Suprapubic skin (tissue), 4 donors: Measurements from ENCODE around the gene MYO18A. TPM values are rescaled to one million over a fixed set of nuclear protein-coding genes. Genes with fewer than 3 reads are reported as not detected.

Experiments used
- DNase-seq, 2 donors: peaks; one replicate each; pipeline ENCODE4 v3.0.0-alpha.2; 2019; ENCODE audit warnings: low spot score in 2 of 2
- H3K27ac ChIP-seq: fragments of 200-600 bp; sonication (generic); one replicate; pipeline ENCODE4 v1.5.1; 2019
- H3K27me3 ChIP-seq: fragments of 200-600 bp; sonication (generic); one replicate; pipeline ENCODE4 v1.5.1; 2019
- H3K36me3 ChIP-seq: fragments of 200-600 bp; sonication (generic); one replicate; pipeline ENCODE4 v1.5.1; 2019
- H3K4me1 ChIP-seq: fragments of 200-600 bp; sonication (generic); one replicate; pipeline ENCODE4 v1.5.1; 2019
- H3K4me3 ChIP-seq: fragments of 200-600 bp; sonication (generic); one replicate; pipeline ENCODE4 v1.5.1; 2019; ENCODE audit warnings: mild to moderate bottlenecking
- H3K9me3 ChIP-seq: fragments of 200-600 bp; sonication (generic); one replicate; pipeline ENCODE4 v1.5.1; 2019
- CTCF ChIP-seq, 2 donors: fragments of 200-600 bp in 1 of 2; fragments of 450-650 bp in 1 of 2; sonication (generic) in 1 of 2; IDR thresholded peaks; one replicate each; pipeline ENCODE4 v1.5.1; 2016 to 2019; ENCODE audit warnings: antibody characterized with exemption in 2 of 2, mild to moderate bottlenecking in 1 of 2, moderate library complexity in 1 of 2
- EP300 ChIP-seq: sonication (generic); formaldehyde crosslinking; IDR thresholded peaks from one replicate; pipeline ENCODE4 v1.6.1; 2017; ENCODE audit warnings: antibody characterized with exemption
- POLR2A ChIP-seq, 2 donors: fragments of 450-650 bp; IDR thresholded peaks; one replicate each; pipeline ENCODE4 v1.6.1; 2017; ENCODE audit warnings: antibody characterized with exemption in 2 of 2, mild to moderate bottlenecking in 2 of 2, moderate library complexity in 2 of 2
- POLR2AphosphoS5 ChIP-seq, 3 donors: sonication (generic); formaldehyde crosslinking; IDR thresholded peaks; one replicate each; pipeline ENCODE4 v1.6.1; 2017; ENCODE audit warnings: antibody characterized with exemption in 3 of 3
- whole genome bisulfite sequencing: methylation state at CpG from one replicate; pipeline ENCODE4 v1.1.5; 2018; 5-methylcytosine and 5-hydroxymethylcytosine counted together
- total RNA-seq, 4 donors: library from RNA; depleted of rRNA; stranded (reverse); fragments of >200 nt; gene quantifications; one replicate each; pipeline ENCODE4 v1.1.0, GENCODE V29; 2016

Gene MYO18A
- total RNA-seq, 4 donors from 2014 or later = 87.6 to 253 (median 106) TPM

GRCh38 chr17:29109477-29110371 lies 70.5 kb downstream of the MYO18A start:
- H3K9me3 ChIP-seq = no peaks in the 10 kb centered on the region
- DNase-seq = no peak
- 90% methylated on average over 23 of the region's 32 CpGs for WGBS
- TF ChIP-seq POLR2AphosphoS5 (IDR thresholded peaks at IDR 0.05) (no peak), CTCF (IDR thresholded peaks at IDR 0.05) (no peak), POLR2A (IDR thresholded peaks at IDR 0.05) (no peak), EP300 (no peak)
- peaks cover 89% of the 10 kb centered on the region for H3K36me3 ChIP-seq
- H3K4me1 ChIP-seq = peaks cover 22% of the 10 kb centered on the region
- no peaks in the 10 kb centered on the region for H3K27me3 ChIP-seq
- H3K4me3 ChIP-seq = no peak overlapping the region
- H3K27ac ChIP-seq = no peak overlapping the region

DNA sequence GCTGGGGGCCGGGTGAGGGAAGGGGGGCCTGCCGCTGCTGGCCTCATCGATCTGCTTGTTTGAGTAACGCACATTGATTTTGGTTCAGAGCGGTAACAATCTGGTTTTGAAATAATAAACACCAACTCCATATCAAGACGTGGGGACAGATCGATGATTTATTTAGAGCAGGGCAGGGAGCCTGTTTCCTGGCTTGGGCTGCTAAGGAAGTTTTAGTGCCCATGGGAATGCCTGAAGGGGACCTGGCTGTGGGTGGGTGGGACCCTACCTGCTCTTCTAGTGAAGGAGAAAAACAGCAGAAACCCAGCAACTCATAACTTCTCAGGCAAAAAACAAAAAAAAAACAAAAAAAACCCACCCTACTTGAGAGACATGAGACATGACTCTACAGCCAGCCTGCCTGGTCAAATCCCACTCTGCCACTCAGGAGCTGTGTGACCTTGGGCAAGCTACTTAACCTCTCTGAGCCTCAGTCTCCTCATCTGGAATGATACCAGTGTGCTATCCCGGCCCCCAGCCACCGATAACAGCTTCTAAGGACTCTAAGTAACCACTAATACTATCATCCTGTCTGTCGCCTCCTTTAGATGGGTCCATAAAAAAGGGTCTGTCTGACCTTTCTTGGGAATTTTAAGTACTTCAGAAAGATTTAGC lies 71.2 kb downstream of the MYO18A start:
- no peak for TF ChIP-seq POLR2A (IDR thresholded peaks at IDR 0.05)
- no peak for TF ChIP-seq CTCF (IDR thresholded peaks at IDR 0.05)
- no peak for TF ChIP-seq EP300
- no peak for TF ChIP-seq POLR2AphosphoS5 (IDR thresholded peaks at IDR 0.05)
- no peak for DNase-seq
- peaks cover 89% of the 10 kb centered on the region for H3K36me3 ChIP-seq
- H3K9me3 ChIP-seq = no peaks in the 10 kb centered on the region
- H3K4me1 ChIP-seq = peaks cover 22% of the 10 kb centered on the region
- 86% methylated on average over 10 of the region's 10 CpGs for WGBS
- H3K27ac ChIP-seq = no peak overlapping the region
- H3K27me3 ChIP-seq = no peaks in the 10 kb centered on the region
- no peak overlapping the region for H3K4me3 ChIP-seq

DNA sequence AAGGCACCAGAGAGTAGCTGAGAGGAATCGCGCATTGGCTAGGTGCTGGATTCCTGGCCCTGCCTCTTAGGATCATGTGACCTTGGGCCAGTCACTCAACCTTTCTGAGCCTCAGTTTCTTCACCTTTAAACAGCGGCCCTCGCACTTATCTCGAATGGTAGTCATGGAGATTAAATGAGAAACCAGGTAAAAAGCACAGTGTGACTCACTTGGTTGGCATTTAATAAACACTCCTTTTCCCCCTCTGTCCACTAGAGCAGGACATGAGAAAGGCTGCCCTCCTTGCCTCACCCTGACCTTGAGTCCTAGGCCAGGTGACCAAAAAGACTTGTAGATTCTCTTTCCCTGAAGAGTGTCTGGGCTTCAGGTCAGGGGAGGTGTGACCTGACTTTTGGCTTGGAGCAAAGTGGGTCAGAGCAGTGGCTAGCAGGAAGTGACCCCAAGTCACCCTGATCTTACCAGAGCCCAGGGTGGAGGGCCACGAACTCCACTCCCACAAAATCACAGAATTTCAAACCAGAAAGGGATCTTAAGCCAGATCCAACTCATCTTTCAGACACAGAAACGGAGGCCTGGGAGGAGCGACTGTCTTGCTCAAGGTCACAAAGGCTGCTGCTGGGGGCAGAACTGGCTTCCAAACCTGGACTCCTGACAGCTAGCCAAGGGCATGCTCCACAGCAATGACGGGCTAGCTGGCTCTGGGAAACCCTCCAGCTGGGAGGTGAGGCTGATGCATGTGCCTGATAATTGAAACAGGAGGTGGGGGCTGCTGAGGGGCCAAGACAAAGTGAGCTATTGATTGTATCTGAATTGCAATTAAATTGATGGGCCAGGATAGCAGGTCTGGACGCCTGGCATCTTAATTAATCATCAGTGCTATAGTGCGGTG lies 72.0 kb downstream of the MYO18A start:
- TF ChIP-seq CTCF (IDR thresholded peaks at IDR 0.05) (no peak), EP300 (no peak), POLR2A (IDR thresholded peaks at IDR 0.05) (no peak), POLR2AphosphoS5 (IDR thresholded peaks at IDR 0.05) (no peak)
- Histone ChIP-seq H3K27me3 (no peaks in the 10 kb centered on the region), H3K9me3 (no peaks in the 10 kb centered on the region), H3K4me3 (no peak overlapping the region), H3K4me1 (peaks cover 17% of the 10 kb centered on the region), H3K36me3 (peaks cover 89% of the 10 kb centered on the region), H3K27ac (no peak overlapping the region)
- no peak for DNase-seq
- 76% methylated on average over 11 of the region's 11 CpGs for WGBS

GRCh38 chr17:29107084-29107483 lies 73.1 kb downstream of the MYO18A start:
- Histone ChIP-seq H3K27me3 (no peaks in the 10 kb centered on the region), H3K9me3 (no peaks in the 10 kb centered on the region), H3K4me1 (peaks cover 9% of the 10 kb centered on the region), H3K27ac (no peak overlapping the region), H3K36me3 (peaks cover 95% of the 10 kb centered on the region), H3K4me3 (no peak overlapping the region)
- DNase-seq = no peak
- no peak for TF ChIP-seq POLR2A (IDR thresholded peaks at IDR 0.05)
- TF ChIP-seq EP300 = no peak
- no peak for TF ChIP-seq POLR2AphosphoS5 (IDR thresholded peaks at IDR 0.05)
- no peak for TF ChIP-seq CTCF (IDR thresholded peaks at IDR 0.05)
- 90% methylated on average over 9 of the region's 9 CpGs for whole genome bisulfite sequencing
